ENCODE measurements around the gene CLIC5.

CLIC5 gene
- total RNA-seq = 8.2 to 62.4 (median 13.4) reads per million in 9 experiments

DNA sequence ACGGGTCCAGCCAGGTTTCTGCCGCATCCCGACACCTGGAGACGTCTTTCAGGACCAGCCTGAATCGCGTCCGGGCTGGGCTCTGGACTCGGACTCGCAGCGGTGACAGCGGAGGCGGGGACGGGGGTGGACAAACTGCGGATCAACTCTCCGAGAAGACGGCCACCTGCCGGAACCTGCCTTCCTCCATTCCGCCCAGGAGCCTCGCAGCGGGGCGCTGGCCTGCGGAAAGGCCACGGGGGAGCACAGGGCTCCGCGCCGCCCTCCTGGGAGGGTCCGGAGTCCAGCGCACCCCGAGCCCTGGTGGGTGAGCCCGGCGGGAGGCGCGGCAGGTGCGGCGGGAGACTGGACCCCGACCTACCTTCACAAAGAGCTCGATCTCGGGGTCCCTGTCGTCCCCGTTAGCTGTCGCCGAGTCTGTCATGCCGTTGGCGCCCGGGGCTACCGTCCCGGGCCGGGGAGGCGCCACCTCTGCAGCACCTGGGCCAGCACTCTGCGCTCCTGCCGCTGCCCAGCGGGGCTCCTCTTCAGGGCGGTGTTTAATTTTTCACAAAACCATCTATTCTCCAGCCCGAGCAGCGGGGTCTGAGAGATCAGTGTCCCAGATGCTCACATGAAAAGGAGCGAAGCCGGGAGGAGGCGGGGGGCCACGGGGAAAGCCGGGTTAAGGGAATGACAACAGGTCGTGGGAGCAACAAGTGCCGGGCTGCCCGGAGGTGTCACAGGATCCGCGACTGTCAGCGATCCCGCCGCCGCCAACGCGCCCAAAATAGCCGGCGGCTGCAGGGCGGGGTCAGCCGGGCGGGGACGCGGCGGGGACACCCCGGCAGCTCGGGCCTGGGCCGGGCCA, at the start of gene CLIC5:
TSS of gene CLIC5 (minus strand) at position 742 of the 850 bp plus-strand sequence. CDS start at position 424, 318 bp downstream.
- Mint-ChIP-seq H3K27ac (peak within 1 kb of the TSS; percentile 84 to 94), H3K9me3 (no peaks in the 10 kb centered on the region), H3K4me3 (peak within 1 kb of the TSS; percentile 84 to 92), H3K36me3 (ENCODE audit: insufficient read depth) (peaks cover 9% of the 10 kb centered on the region), H3K4me1 (ENCODE audit: low read depth in 2 of 2) (peaks cover 38 to 53% of the 10 kb centered on the region in 2 donors), H3K27me3 (peaks cover 0 to 14% of the 10 kb centered on the region in 2 donors)
- peak; percentile 11 to 25 (median 21) for DNase-seq
- peak; percentile 21 for ATAC-seq (replicated peaks)

DNA sequence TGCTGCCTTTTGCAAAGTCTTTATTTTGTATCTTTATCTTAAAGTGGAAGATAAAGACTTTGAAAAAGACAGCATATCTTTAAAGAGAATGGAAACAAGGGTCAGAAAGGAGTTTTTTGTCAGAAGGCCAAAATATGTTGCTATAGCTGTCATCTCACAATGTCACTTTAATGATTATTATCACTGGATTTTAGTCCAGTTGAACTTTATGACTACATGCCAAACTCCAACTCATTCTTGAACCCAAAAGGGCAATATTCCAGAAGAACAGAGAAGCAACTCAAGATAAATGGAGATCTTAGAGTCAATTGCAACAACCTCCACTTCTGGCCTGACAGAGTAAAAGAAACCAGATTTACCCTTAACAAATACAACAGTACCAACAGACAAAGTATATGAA, 47.3 kb upstream of the CLIC5 start:
- Mint-ChIP-seq H3K4me3 (no peak overlapping the region), H3K4me1 (ENCODE audit: low read depth in 2 of 2) (peaks cover 5 to 7% of the 10 kb centered on the region in 2 donors), H3K9me3 (no peaks in the 10 kb centered on the region), H3K36me3 (ENCODE audit: insufficient read depth) (no peaks in the 10 kb centered on the region), H3K27ac (no peak overlapping the region), H3K27me3 (peaks cover 29 to 35% of the 10 kb centered on the region in 2 donors)
- DNase-seq = no peak
- no peak for ATAC-seq (replicated peaks)

DNA sequence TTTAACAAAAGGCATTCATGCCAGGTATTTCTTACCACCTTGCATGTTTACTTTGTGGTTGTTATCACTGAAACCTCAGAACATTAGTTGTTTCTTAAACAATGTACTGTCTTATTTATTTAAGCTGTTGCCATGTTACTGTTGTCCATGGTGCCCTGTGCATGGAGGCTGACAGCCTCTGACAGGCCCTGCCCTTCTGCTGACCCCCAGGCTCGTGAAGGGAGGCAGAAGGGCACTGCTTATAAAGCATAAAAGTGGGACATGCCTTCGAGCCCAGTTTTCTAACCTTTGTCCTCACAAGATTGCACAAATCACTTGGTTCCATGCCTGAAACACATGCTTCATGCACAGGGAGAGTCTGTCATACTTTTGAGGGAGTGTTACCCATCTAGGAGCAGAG, 46.7 kb upstream of the CLIC5 start:
- H3K9me3 Mint-ChIP-seq = no peaks in the 10 kb centered on the region
- DNase-seq (peak in 1 of 3 experiments; percentile 1), ATAC-seq (replicated peaks) (peak; percentile 91)
- H3K4me1 Mint-ChIP-seq (ENCODE audit: low read depth in 2 of 2) = peaks cover 5 to 7% of the 10 kb centered on the region in 2 donors
- peaks cover 36 to 37% of the 10 kb centered on the region in 2 donors for H3K27me3 Mint-ChIP-seq
- H3K4me3 Mint-ChIP-seq = no peak overlapping the region
- H3K36me3 Mint-ChIP-seq (ENCODE audit: insufficient read depth) = no peaks in the 10 kb centered on the region
- H3K27ac Mint-ChIP-seq = peak overlapping the region in 1 of 2 donors; percentile 27

DNA sequence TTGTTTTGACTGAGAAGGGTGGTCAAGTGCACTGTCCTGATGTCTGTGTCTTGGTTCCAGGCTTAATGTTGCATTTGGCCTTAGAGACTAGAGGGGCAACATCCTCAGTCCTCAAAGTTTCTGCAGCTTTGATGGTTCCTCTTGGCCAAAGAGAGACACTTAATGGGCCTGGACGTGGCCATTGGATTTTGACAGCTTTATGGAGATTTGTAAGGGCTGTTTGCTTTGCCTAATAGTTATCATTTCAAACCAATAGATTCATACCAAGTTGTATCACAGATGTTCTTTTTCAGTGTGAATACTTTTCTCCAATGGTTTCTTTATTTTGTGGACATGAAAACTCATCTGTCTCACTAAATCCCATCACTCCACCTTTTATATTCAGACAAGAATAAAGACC, 45.8 kb upstream of the CLIC5 start:
- Mint-ChIP-seq H3K27ac (peak overlapping the region in 1 of 2 donors; percentile 27), H3K27me3 (peaks cover 37 to 38% of the 10 kb centered on the region in 2 donors), H3K9me3 (no peaks in the 10 kb centered on the region), H3K36me3 (ENCODE audit: insufficient read depth) (no peaks in the 10 kb centered on the region), H3K4me3 (no peak overlapping the region), H3K4me1 (ENCODE audit: low read depth in 2 of 2) (peaks cover 5 to 7% of the 10 kb centered on the region in 2 donors)
- ATAC-seq (replicated peaks) (no peak), DNase-seq (no peak)

DNA sequence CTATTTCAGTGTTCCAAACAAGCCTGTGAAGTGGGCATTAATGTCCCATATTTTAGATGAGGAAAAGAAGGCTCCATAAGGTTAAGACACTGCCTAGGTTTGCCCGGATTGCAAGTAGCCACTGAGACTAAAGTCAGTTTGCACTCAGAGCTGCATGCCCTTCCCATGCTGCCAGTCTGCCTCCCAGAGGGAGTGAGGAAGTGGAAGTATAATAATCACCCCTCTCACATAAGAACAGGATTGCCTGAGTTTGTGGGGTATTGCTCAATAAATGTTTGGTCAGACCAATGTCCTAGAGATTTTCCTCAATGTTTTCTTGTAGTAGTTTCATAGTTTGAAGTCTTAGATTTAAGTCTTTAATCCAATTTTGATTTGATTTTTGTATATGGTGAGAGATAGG, 43.9 kb upstream of the CLIC5 start:
- H3K9me3 Mint-ChIP-seq = no peaks in the 10 kb centered on the region
- peaks cover 35 to 43% of the 10 kb centered on the region in 2 donors for H3K27me3 Mint-ChIP-seq
- no peaks in the 10 kb centered on the region for H3K36me3 Mint-ChIP-seq (ENCODE audit: insufficient read depth)
- H3K4me3 Mint-ChIP-seq = no peak overlapping the region
- ATAC-seq (replicated peaks) (no peak), DNase-seq (no peak)
- peaks cover 5 to 7% of the 10 kb centered on the region in 2 donors for H3K4me1 Mint-ChIP-seq (ENCODE audit: low read depth in 2 of 2)
- H3K27ac Mint-ChIP-seq = no peak overlapping the region

DNA sequence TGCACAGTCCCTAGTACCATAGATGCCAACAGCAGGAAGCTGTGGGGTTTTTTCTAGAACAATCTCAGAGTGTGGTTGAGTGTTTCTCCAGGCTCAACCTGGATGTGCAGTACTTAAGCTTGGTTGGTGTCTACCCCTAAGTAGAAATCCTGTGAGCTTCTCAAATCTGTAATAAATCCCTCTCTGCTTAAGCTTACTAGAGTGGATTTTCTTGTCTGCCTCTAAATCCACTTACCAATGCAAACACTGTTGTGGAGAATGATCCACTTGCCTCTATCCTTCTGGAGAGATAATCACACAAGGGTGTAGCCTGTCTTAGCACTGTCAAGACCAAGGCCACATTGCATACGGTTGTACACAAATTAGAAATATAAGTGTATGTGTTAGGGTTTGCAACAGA, 43.3 kb upstream of the CLIC5 start:
- H3K27me3 Mint-ChIP-seq = peaks cover 31 to 43% of the 10 kb centered on the region in 2 donors
- H3K4me1 Mint-ChIP-seq (ENCODE audit: low read depth in 2 of 2) = peaks cover 5 to 7% of the 10 kb centered on the region in 2 donors
- no peak overlapping the region for H3K27ac Mint-ChIP-seq
- no peak for ATAC-seq (replicated peaks)
- H3K9me3 Mint-ChIP-seq = no peaks in the 10 kb centered on the region
- no peak overlapping the region for H3K4me3 Mint-ChIP-seq
- no peak for DNase-seq
- no peaks in the 10 kb centered on the region for H3K36me3 Mint-ChIP-seq (ENCODE audit: insufficient read depth)

DNA sequence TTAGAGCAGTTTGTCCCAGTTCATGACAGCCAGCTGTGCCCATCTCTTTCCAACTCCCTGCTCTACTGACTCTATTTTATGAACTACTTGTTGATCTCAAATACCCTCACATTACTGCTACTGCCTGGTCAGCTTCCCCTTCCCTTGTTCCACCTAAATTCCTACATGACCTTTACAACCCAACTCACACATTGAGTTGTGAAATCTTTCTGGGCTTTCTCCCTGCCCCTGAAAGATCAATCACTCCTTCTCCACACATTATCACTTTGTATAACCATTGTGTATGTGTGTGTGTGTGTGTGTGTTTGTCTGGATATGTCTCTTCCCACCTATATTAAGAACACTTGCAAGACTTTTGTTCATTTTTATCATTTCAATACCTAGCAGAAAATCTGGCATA, 42.1 kb upstream of the CLIC5 start:
- Mint-ChIP-seq H3K27ac (no peak overlapping the region), H3K9me3 (no peaks in the 10 kb centered on the region), H3K36me3 (ENCODE audit: insufficient read depth) (no peaks in the 10 kb centered on the region), H3K27me3 (peaks cover 25 to 32% of the 10 kb centered on the region in 2 donors), H3K4me1 (ENCODE audit: low read depth in 2 of 2) (peaks cover 5 to 7% of the 10 kb centered on the region in 2 donors), H3K4me3 (no peak overlapping the region)
- ATAC-seq (replicated peaks) (no peak), DNase-seq (no peak)

DNA sequence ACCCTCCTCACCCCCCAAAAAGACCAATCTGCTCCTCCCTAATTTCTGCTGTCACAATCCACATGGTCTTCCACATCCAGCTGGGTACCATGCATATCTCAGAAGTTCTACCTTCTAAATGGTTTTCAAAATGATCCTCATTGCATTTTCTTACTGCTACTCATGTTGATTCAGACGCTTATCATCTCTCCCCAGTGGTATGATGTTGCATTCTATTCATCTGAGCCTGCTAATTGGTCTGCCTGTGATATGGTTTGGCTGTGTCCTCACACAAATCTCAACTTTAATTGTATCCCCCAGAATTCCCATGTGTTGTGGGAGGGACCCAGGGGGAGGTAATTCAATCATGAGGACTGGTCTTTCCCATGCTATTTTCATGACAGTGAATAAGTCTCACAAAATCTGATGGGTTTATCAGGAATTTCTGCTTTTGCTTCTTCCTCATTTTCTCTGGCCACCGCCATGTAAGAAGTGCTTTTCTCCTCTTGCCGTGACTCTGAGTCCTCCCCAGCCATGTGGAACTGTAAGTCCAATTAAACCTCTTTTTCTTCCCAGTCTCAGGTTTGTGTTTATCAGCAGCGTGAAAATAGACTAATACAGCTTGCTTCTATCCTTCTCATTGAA, 41.4 kb upstream of the CLIC5 start:
- Mint-ChIP-seq H3K4me1 (ENCODE audit: low read depth in 2 of 2) (peaks cover 0 to 3% of the 10 kb centered on the region in 2 donors), H3K4me3 (no peak overlapping the region), H3K9me3 (no peaks in the 10 kb centered on the region), H3K27me3 (peaks cover 25 to 32% of the 10 kb centered on the region in 2 donors), H3K27ac (no peak overlapping the region), H3K36me3 (ENCODE audit: insufficient read depth) (no peaks in the 10 kb centered on the region)
- ATAC-seq (replicated peaks) (no peak), DNase-seq (no peak)

DNA sequence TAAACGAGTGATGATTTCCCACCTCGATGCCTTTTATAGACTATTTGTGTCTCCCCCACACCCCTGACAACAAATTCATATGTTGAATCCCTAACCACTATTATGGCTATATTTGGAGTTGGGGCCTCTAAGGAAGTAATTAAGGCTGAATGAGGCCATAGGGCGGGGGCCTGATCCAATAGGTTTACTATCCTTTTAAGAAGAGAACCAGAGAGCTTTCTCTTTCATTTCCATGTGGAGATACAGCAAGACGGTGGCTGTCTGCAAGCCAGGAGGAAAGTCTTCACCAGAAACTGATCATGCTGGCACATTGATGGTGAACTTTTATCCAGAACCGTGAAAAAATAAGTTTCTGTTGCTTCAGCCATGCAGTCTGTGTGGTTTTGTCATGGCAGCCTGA, 38.9 kb upstream of the CLIC5 start:
- Mint-ChIP-seq H3K36me3 (ENCODE audit: insufficient read depth) (no peaks in the 10 kb centered on the region), H3K27ac (no peak overlapping the region), H3K4me1 (ENCODE audit: low read depth in 2 of 2) (no peaks in the 10 kb centered on the region), H3K27me3 (peaks cover 20 to 35% of the 10 kb centered on the region in 2 donors), H3K9me3 (no peaks in the 10 kb centered on the region), H3K4me3 (no peak overlapping the region)
- DNase-seq = no peak
- no peak for ATAC-seq (replicated peaks)

DNA sequence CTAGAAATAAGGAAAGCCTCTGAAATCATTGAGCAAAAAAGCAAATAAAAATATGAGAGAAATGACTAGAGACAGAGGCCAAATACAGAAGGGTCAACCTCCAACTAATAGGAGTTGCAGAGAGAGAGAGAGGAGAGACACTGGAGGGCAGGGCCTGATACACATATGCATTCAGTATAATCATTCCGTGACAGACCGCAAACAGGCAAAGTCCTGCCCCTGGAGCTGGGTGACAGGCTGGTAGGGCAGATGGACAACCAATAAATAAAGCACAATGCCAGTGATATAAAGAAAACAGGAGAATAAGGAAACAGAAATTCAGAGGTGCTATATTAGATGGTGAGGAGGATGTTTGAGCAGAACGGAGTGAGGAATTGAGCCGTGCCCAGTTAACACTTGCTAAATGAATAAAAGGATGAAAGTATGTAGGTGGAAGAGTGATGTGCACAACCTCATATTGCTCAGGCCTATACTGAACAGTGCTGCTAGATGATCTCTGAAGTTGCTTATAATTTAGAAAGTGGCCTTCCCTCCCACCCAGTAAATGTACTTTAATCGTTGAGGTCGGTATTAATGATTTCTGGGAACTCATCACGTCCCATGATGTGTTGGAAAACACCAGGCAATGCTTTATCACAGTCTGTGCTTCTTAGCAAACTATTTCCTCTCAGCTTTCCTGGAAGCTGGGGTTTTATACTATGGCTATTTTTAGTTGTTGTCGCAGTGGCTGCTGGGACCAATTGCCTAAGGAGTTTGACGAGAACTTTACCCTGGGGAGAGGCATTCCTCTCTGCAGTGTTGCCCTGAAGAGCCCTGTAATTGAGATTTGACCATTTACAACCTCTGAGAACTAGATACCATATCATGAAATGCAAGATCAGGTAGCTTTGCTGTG, 37.6 kb upstream of the CLIC5 start:
- ATAC-seq (replicated peaks) (no peak), DNase-seq (no peak)
- peaks cover 19 to 33% of the 10 kb centered on the region in 2 donors for H3K27me3 Mint-ChIP-seq
- H3K4me3 Mint-ChIP-seq = no peak overlapping the region
- H3K9me3 Mint-ChIP-seq = no peaks in the 10 kb centered on the region
- no peak overlapping the region for H3K27ac Mint-ChIP-seq
- H3K4me1 Mint-ChIP-seq (ENCODE audit: low read depth in 2 of 2) = no peaks in the 10 kb centered on the region
- no peaks in the 10 kb centered on the region for H3K36me3 Mint-ChIP-seq (ENCODE audit: insufficient read depth)

DNA sequence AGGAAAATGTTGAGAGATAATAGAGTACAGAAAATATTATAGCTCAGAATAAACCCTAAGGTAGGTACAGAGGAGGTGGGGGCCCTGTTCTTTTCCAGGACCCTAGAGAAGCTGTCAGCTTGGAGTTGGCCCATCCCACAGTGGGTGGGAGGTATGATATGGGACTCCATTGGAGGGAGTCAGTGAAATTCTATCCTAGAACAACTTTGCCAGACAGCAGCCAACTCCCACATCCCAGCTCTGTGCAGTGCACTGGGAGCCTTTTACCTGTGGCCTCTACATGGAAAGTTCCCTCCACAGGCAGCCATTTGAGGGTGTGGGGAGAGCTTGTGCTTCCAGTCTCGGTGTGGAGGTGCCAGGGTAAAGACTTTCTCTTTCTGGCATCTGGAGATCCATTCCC, 36.8 kb upstream of the CLIC5 start:
- no peak for ATAC-seq (replicated peaks)
- Mint-ChIP-seq H3K9me3 (no peaks in the 10 kb centered on the region), H3K36me3 (ENCODE audit: insufficient read depth) (no peaks in the 10 kb centered on the region), H3K27me3 (peaks cover 12 to 29% of the 10 kb centered on the region in 2 donors), H3K27ac (no peak overlapping the region), H3K4me1 (ENCODE audit: low read depth in 2 of 2) (no peaks in the 10 kb centered on the region), H3K4me3 (no peak overlapping the region)
- DNase-seq = no peak

DNA sequence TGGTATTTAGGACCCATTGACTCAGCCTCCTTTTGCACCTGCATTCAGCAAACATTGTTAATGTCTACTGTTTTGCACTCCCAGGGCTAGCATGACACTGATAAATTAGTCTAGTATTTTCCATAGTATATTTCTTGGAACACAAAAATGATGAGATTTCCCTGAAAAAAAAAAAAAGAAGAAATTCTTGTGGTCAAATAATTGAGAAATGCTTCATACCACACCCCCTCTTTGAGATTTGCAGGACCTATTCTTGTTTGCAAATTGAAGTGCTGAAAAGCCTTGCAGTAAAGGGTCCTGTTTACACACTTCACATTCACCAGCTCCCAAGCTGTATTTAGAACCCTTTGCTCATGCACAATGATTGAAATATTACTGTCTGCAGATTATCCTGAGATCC, 36.3 kb upstream of the CLIC5 start:
- Mint-ChIP-seq H3K9me3 (no peaks in the 10 kb centered on the region), H3K36me3 (ENCODE audit: insufficient read depth) (no peaks in the 10 kb centered on the region), H3K4me1 (ENCODE audit: low read depth in 2 of 2) (no peaks in the 10 kb centered on the region), H3K27ac (no peak overlapping the region), H3K27me3 (peaks cover 6 to 24% of the 10 kb centered on the region in 2 donors), H3K4me3 (no peak overlapping the region)
- no peak for ATAC-seq (replicated peaks)
- no peak for DNase-seq

DNA sequence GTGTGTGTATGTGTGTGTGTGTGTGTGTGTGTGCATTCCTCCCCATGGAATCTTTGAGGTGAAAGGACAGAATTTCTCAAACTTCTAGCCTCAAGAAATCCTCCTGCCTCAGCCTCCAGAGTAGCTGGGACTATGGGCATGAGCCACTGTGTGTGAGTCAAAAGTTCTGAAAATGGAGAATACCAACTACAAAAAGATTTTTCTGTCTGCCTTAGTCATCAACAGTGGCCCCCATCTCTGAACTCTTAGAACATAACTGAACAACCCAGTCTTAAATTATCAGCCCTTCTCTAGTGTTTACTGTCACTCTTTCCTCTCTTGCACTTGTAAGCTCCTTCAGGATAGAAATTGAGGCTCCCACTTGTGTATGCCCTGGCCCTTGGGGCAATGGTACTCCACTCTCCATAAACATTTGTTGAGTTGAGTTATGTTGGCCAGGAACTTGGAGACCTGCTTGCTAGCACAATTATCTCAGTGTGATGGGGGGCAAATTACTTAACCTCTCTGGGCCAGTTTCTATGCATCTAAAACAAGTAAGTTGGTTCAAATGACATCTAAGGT, 35.3 kb upstream of the CLIC5 start:
- no peak overlapping the region for H3K4me3 Mint-ChIP-seq
- no peak for ATAC-seq (replicated peaks)

More for the DNA sequence above, 35.3 kb upstream of the CLIC5 start:
- Mint-ChIP-seq H3K4me1 (ENCODE audit: low read depth in 2 of 2) (no peaks in the 10 kb centered on the region), H3K9me3 (no peaks in the 10 kb centered on the region), H3K27ac (no peak overlapping the region), H3K27me3 (peaks cover 0 to 21% of the 10 kb centered on the region in 2 donors), H3K36me3 (ENCODE audit: insufficient read depth) (no peaks in the 10 kb centered on the region)
- no peak for DNase-seq
